GM12874 (cell line): Measurements from ENCODE around the gene LBX1.

ENCODE experiments used
- CTCF ChIP-seq: IDR thresholded peaks from 2 replicates; pipeline ENCODE4 v1.5.1; 2011; ENCODE audit warnings: low read depth, mild to moderate bottlenecking, control low read depth, low read length, moderate library complexity; ENCODE audit not compliant: insufficient read depth

Gene LBX1

GRCh38 chr10:101238732-101239105 is 9.5 kb upstream of the LBX1 start:
- peak; percentile 90 for TF ChIP-seq CTCF

GRCh38 chr10:101237982-101238731 is 8.9 kb upstream of the LBX1 start:
- no peak for TF ChIP-seq CTCF

- no peak for TF ChIP-seq CTCF
Measured at GRCh38 chr10:101237081-101237981, 8.1 kb upstream of the LBX1 start.

- TF ChIP-seq CTCF: no peak
Measured at GRCh38 chr10:101236376-101237080, 7.3 kb upstream of the LBX1 start.

GRCh38 chr10:101235766-101236165 is 6.5 kb upstream of the LBX1 start:
- no peak for TF ChIP-seq CTCF

GRCh38 chr10:101234333-101234732 is 5.1 kb upstream of the LBX1 start:
- TF ChIP-seq CTCF: no peak

- no peak for TF ChIP-seq CTCF
Measured at GRCh38 chr10:101233863-101234262, 4.6 kb upstream of the LBX1 start.
